CD4-positive, alpha-beta T cell (primary cell): Measurements from ENCODE around the gene LCN12. TPM values are rescaled to one million over a fixed set of nuclear protein-coding genes. Genes with fewer than 3 reads are reported as not detected.

Experiments used
- ATAC-seq: fragments of 200-7000 bp; cut with Tn5 transposase; one replicate; pipeline ENCODE4 v1.10.0; 2022; ENCODE audit warnings: mild to moderate bottlenecking; ENCODE audit not compliant: poor library complexity
- CTCF ChIA-PET: fragments of 350-600 bp; sonication (Branson Sonifier 250); formaldehyde crosslinking; loops from one replicate; lab custom pipeline; 2021; ENCODE audit warnings: antibody characterized with exemption, inconsistent platforms; lab: Charles Lee
- POLR2A ChIA-PET: fragments of 350-600 bp; sonication (Branson Sonifier 250); formaldehyde crosslinking; loops from one replicate; lab custom pipeline; 2021; ENCODE audit warnings: antibody characterized with exemption, inconsistent platforms; lab: Charles Lee
- DNase-seq, 14 experiments: peaks; one replicate each; pipeline ENCODE4 v3.0.0-alpha.2; 2013 to 2020; ENCODE audit warnings: mixed read lengths in 2 of 14
- H3K27ac ChIP-seq, 2 donors: one replicate each; pipeline versions ENCODE4 v1.5.1 to v1.7.0; 2013; ENCODE audit warnings: low read length in 2 of 2, low read depth in 1 of 2, mild to moderate bottlenecking in 1 of 2
- H3K27me3 ChIP-seq, 2 experiments: 1 replicate in 1 of 2; 2 replicates in 1 of 2; pipeline versions ENCODE4 v1.6.1 to v1.7.0; 2013; ENCODE audit warnings: low read length in 2 of 2, control low read depth in 1 of 2, mild to moderate bottlenecking in 1 of 2, moderate library complexity in 1 of 2; ENCODE audit not compliant: insufficient read depth in 2 of 2, control insufficient read depth in 1 of 2
- H3K36me3 ChIP-seq: one replicate; pipeline ENCODE4 v1.6.1; 2013; ENCODE audit warnings: low read length, control low read depth; ENCODE audit not compliant: insufficient read depth
- H3K4me1 ChIP-seq: one replicate; pipeline ENCODE4 v1.6.1; 2013; ENCODE audit warnings: low read length, control low read depth; ENCODE audit not compliant: insufficient read depth
- H3K4me3 ChIP-seq: one replicate; pipeline ENCODE4 v1.5.1; 2013; ENCODE audit warnings: mild to moderate bottlenecking, low read length, moderate library complexity
- H3K9me3 ChIP-seq, 2 experiments: 1 replicate in 1 of 2; 2 replicates in 1 of 2; pipeline versions ENCODE4 v1.6.1 to v1.7.0; 2013; ENCODE audit warnings: low read length in 2 of 2, mild to moderate bottlenecking in 2 of 2, control low read depth in 1 of 2, moderate library complexity in 1 of 2; ENCODE audit not compliant: control insufficient read depth in 1 of 2, insufficient read depth in 1 of 2
- H3K27ac Mint-ChIP-seq: one replicate; pipeline ENCODE4 v1.8.0; 2020; ENCODE audit warnings: mixed read lengths
- H3K27me3 Mint-ChIP-seq: one replicate; pipeline ENCODE4 v1.8.0; 2021; ENCODE audit warnings: mixed read lengths
- H3K36me3 Mint-ChIP-seq: one replicate; pipeline ENCODE4 v1.8.0; 2021; ENCODE audit warnings: low read depth, mixed read lengths
- H3K4me1 Mint-ChIP-seq: one replicate; pipeline ENCODE4 v1.8.0; 2021; ENCODE audit warnings: low read depth, mixed read lengths
- H3K4me3 Mint-ChIP-seq: one replicate; pipeline ENCODE4 v1.8.0; 2020; ENCODE audit warnings: mild to moderate bottlenecking, mixed read lengths
- H3K9me3 Mint-ChIP-seq: one replicate; pipeline ENCODE4 v1.8.0; 2020; ENCODE audit warnings: mixed read lengths
- intact Hi-C, 2 experiments: fragments of 100-400 bp; cut with DNase I in 1 of 2; cut with micrococcal nuclease in 1 of 2; formaldehyde crosslinking; loops; one replicate each; pipeline versions ENCODE4 v1.15.1 to v1.9.0; 2023 to 2025; cut with DNase I, micrococcal nuclease
- total RNA-seq, 174 experiments: library from RNA in 2 of 174; stranded (reverse) in 2 of 174; gene quantifications; one replicate each; pipeline ENCODE4 v1.2.3 and lab custom pipeline; 2021 to 2026
- TF ChIP-seq, protein P1 (sequence below): fragments of 200-600 bp; IDR thresholded peaks from one replicate; pipeline ENCODE4 v1.8.0; 2022; ENCODE audit warnings: antibody characterized with exemption, mild to moderate bottlenecking

Gene LCN12
- total RNA-seq, 2 experiments from 2014 or later: 1.3 to 1.5 TPM

DNA sequence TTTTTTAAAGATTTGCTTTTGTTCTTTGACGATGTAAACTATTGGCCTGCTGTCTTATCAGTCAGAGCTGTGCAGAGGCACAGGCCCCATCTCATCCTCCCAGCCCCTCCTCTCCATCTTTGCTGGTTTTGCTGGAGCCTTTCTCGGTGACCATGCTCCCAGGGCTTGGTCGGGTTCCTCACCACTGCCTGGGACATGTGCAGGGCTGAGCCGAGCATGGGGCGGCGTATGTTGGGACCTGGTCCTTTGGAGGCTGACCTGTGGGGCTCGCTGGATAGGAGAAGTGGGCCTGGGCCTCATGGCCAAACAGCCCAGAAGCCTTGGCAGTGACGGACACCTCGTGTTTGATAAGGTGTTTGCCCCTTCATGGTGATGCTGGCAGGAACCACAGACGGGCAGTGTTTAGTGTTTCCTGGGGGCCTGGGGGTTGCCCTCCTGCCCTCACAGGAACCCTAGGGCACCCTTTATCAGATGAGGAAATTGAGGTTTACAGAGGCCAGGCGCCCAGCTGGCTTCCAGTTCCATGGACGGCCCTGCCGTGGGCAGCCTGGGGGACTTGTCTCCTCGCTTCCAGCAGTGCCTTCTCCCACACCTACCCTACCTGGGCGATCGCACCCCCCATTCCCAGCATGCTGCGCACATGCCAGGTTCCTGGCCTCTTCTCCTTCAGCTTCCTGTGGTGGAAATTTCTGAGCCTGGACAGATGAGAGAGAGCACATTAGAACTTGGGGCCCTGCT lies 38.2 kb upstream of the LCN12 start:
- TF ChIP-seq, protein P1, sequence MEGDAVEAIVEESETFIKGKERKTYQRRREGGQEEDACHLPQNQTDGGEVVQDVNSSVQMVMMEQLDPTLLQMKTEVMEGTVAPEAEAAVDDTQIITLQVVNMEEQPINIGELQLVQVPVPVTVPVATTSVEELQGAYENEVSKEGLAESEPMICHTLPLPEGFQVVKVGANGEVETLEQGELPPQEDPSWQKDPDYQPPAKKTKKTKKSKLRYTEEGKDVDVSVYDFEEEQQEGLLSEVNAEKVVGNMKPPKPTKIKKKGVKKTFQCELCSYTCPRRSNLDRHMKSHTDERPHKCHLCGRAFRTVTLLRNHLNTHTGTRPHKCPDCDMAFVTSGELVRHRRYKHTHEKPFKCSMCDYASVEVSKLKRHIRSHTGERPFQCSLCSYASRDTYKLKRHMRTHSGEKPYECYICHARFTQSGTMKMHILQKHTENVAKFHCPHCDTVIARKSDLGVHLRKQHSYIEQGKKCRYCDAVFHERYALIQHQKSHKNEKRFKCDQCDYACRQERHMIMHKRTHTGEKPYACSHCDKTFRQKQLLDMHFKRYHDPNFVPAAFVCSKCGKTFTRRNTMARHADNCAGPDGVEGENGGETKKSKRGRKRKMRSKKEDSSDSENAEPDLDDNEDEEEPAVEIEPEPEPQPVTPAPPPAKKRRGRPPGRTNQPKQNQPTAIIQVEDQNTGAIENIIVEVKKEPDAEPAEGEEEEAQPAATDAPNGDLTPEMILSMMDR: no peak
- ChIA-PET CTCF (no interaction called here), POLR2A (interaction anchor here (0.6 kb wide), 1 partner anchor 13 kb away, joined by 3 read pairs; no protein-coding TSS in a partner anchor)
- Histone ChIP-seq H3K4me3 (no peak overlapping the region), H3K9me3 (no peaks in the 10 kb centered on the region), H3K27me3 (no peaks in the 10 kb centered on the region), H3K4me1 (no peaks in the 10 kb centered on the region), H3K36me3 (peaks cover 60% of the 10 kb centered on the region), H3K27ac (no peak overlapping the region)
- Mint-ChIP-seq H3K4me3 (no peak overlapping the region), H3K36me3 (peaks cover 63% of the 10 kb centered on the region), H3K27me3 (no peaks in the 10 kb centered on the region), H3K9me3 (no peaks in the 10 kb centered on the region), H3K4me1 (no peaks in the 10 kb centered on the region), H3K27ac (no peak overlapping the region)
- DNase-seq (no peak), ATAC-seq (no peak)
- intact Hi-C loops: no loop called here

DNA sequence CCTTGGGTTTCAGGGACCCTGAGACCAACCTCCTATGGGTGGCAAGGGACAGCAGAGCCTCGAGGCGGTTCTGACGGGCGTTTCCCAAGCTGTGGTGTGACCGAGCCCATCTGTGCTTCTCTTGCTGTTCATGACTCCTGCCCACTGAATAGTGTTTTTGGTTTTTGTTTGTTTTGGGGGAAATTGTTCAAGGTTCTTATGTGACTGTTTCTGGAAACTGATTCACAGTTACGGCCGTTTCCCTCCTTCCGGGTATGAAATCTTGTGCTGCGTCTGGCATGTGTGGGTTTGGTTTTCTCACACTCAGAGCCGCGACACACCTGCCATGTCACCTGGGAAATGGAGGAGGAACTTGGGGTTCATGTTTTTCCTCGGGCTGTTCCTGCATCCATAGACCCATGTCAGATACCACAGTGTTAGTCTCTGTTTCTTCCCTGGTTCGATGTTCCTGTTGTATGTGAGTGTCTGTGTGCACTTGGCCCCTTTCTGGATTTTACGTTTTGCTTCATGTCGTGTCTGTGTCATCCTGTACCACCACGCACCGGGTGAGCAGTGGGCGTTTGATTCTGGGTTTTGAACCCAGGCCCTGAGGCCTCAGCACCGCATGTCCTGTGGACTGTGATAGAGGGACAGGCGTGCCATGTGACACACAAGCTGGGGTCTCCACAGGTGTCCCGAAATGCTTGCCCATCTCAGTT lies 36.3 kb upstream of the LCN12 start:
- Histone ChIP-seq H3K27me3 (no peaks in the 10 kb centered on the region), H3K27ac (no peak overlapping the region), H3K4me3 (no peak overlapping the region), H3K36me3 (peaks cover 56% of the 10 kb centered on the region), H3K9me3 (no peaks in the 10 kb centered on the region), H3K4me1 (no peaks in the 10 kb centered on the region)
- no peak overlapping the region for H3K4me3 Mint-ChIP-seq
- peaks cover 63% of the 10 kb centered on the region for H3K36me3 Mint-ChIP-seq
- POLR2A ChIA-PET: no interaction called here
- CTCF ChIA-PET: no interaction called here
- ATAC-seq: no peak
- H3K4me1 Mint-ChIP-seq: no peaks in the 10 kb centered on the region
- H3K27me3 Mint-ChIP-seq: no peaks in the 10 kb centered on the region
- no peak for DNase-seq
- TF ChIP-seq, protein P1: no peak
- no peak overlapping the region for H3K27ac Mint-ChIP-seq
- intact Hi-C loops: no loop called here
- H3K9me3 Mint-ChIP-seq: no peaks in the 10 kb centered on the region

DNA sequence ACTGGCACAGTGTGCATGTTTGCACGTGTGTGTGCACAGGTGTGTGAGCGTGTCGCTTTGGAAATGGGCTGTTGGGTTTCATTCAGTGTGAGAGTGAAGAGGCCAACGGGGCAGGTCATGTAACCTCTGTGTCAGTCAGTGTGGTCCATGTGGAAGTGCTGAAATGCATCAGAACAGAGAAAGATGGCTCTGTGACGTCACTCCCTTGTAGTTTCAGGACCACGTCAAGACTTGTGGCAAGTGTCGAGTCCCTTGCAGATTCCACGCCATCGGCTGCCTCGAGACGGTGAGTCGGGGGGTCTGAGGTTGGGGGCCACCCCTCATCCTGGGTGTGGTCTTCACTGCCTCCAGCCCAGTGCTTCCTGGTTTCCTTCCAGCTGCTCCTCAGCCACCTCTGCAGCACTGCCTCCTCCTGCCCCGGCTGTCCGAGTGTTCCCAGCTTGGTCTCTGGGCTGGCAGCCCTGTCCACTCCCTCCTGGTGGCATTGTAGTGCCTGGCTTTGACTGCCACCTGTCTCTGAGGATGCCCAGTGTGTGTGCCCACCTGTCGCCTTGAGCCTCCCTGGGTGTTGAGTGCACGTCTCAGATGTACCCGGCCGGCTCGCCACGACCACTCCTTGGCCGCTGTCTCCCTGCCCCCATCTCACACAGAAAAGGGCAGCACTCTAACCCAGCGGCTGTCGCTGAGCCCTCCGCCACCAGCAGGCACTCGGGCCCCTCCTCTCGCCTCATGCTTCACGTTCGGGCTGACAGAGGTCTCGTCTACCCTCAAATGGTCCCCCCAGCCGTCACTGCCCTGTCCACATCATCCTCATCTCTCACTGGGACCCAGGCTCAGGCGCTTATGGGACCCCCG lies 35.5 kb upstream of the LCN12 start:
- TF ChIP-seq, protein P1: no peak
- no peak overlapping the region for H3K27ac Mint-ChIP-seq
- no peaks in the 10 kb centered on the region for H3K27me3 Mint-ChIP-seq
- H3K36me3 ChIP-seq: peaks cover 60% of the 10 kb centered on the region
- H3K4me1 ChIP-seq: no peaks in the 10 kb centered on the region
- no peak overlapping the region for H3K4me3 Mint-ChIP-seq
- H3K4me1 Mint-ChIP-seq: no peaks in the 10 kb centered on the region
- H3K9me3 ChIP-seq: no peaks in the 10 kb centered on the region
- H3K36me3 Mint-ChIP-seq: peaks cover 63% of the 10 kb centered on the region
- intact Hi-C loops: no loop called here
- no peaks in the 10 kb centered on the region for H3K27me3 ChIP-seq
- ATAC-seq: no peak
- POLR2A ChIA-PET: no interaction called here
- no peak overlapping the region for H3K4me3 ChIP-seq
- CTCF ChIA-PET: no interaction called here
- no peaks in the 10 kb centered on the region for H3K9me3 Mint-ChIP-seq
- no peak for DNase-seq
- H3K27ac ChIP-seq: no peak overlapping the region
